AG04450 (cell line): ENCODE results near the gene MYO7B. TPM values are rescaled to one million over a fixed set of nuclear protein-coding genes. Genes with fewer than 3 reads are reported as not detected.

Source experiments
- CTCF ChIA-PET: fragments of 300-600, 350-600 bp; formaldehyde crosslinking; extraction: SDS; loops from one replicate; lab custom pipeline; 2022; ENCODE audit warnings: antibody characterized with exemption, inconsistent platforms; lab: Charles Lee
- POLR2A ChIA-PET: fragments of 350-600 bp; formaldehyde crosslinking; extraction: SDS; loops from one replicate; lab custom pipeline; 2021; ENCODE audit warnings: antibody characterized with exemption, inconsistent platforms; lab: Yijun Ruan, JAX
- DNase-seq: peaks from one replicate; pipeline ENCODE4 v3.0.0-alpha.2; 2011; ENCODE audit warnings: low read depth, low spot score
- H3K27ac ChIP-seq: one replicate; pipeline ENCODE4 v1.5.1; 2012; ENCODE audit warnings: low read depth, low read length, control low read depth
- H3K27me3 ChIP-seq: one replicate; pipeline ENCODE4 v1.6.0; 2012; ENCODE audit warnings: low read length; ENCODE audit not compliant: control insufficient read depth, insufficient read depth
- H3K4me3 ChIP-seq: 2 replicates; pipeline ENCODE4 v1.5.1; 2011; ENCODE audit warnings: mild to moderate bottlenecking, low read depth, low read length, control low read depth
- H3K9me3 ChIP-seq: 2 replicates; pipeline ENCODE4 v1.5.1; 2012; ENCODE audit warnings: low read length; ENCODE audit not compliant: control insufficient read depth, insufficient read depth
- polyA plus RNA-seq: library from polyadenylated mRNA; depleted of rRNA; stranded (reverse); fragments of >200 nt; gene quantifications from 2 replicates; pipeline ENCODE4 v1.2.3, GENCODE V29; 2011
- TF ChIP-seq, protein P1 (sequence below): IDR thresholded peaks from 2 replicates; pipeline ENCODE4 v1.5.1; 2011; ENCODE audit warnings: low read depth, low read length, control low read depth, inconsistent platforms

The MYO7B gene
- polyA plus RNA-seq, 1 experiment: 0.02 TPM

DNA sequence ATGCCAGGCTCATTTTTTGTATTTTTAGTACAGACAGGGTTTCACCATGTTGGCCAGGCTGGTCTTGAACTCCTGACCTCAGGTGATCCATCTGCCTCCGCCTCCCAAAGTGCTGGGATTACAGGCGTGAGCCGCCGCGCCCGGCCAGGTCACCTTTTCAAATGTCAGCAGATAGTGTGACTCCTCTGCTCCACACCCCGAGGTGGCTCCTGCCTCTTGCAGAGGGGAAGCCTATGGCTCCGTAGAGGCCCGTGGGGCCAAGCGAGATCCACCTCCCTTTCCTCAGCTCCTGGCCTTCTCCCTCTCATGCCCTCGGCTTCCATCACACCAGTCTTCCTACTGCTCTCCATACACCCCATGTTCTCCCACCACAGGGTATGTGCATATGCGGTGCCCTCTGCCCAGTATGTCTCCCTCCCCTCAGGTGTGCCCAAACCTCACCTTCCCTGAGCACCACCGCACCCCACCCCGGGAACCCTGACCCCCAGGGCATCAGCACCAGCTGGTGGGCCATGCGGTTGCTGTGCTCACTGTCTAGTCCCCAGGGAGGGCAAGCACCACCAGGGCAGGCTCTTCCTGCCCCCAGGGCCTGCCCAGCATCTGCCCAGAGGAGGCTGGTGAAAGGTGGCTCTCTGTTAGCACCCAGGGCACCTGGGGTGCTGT lies 121.2 kb downstream of the MYO7B start:
- CTCF ChIA-PET: no interaction called here
- TF ChIP-seq, protein P1, sequence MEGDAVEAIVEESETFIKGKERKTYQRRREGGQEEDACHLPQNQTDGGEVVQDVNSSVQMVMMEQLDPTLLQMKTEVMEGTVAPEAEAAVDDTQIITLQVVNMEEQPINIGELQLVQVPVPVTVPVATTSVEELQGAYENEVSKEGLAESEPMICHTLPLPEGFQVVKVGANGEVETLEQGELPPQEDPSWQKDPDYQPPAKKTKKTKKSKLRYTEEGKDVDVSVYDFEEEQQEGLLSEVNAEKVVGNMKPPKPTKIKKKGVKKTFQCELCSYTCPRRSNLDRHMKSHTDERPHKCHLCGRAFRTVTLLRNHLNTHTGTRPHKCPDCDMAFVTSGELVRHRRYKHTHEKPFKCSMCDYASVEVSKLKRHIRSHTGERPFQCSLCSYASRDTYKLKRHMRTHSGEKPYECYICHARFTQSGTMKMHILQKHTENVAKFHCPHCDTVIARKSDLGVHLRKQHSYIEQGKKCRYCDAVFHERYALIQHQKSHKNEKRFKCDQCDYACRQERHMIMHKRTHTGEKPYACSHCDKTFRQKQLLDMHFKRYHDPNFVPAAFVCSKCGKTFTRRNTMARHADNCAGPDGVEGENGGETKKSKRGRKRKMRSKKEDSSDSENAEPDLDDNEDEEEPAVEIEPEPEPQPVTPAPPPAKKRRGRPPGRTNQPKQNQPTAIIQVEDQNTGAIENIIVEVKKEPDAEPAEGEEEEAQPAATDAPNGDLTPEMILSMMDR: no peak
- Histone ChIP-seq H3K9me3 (no peaks in the 10 kb centered on the region; the same call in 1 of the 2 replicates), H3K27me3 (no peaks in the 10 kb centered on the region), H3K27ac (no peak overlapping the region), H3K4me3 (no peak overlapping the region)
- POLR2A ChIA-PET: no interaction called here
- DNase-seq: no peak

DNA sequence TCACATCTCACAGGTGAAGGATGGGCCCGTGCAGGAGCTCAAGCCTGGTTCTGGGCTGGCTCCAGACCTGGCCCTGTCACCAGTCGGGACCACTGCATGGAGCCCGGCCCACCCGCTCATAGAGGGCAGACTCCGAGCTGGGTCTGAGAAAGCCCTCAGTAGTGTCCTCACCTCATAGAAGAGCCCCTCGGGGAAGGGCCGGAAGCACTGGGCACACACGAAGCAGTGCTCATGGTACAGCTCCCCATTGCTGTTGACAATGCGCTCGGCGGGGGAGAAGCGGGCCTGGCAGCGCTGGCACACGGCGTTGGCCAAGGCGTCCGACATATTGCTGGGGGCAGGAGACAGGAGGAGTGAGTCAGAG lies 121.7 kb downstream of the MYO7B start:
- Histone ChIP-seq H3K27ac (no peak overlapping the region), H3K27me3 (no peaks in the 10 kb centered on the region), H3K4me3 (no peak overlapping the region), H3K9me3 (no peaks in the 10 kb centered on the region; the same call in 1 of the 2 replicates)
- no peak for DNase-seq
- TF ChIP-seq, protein P1: no peak
- ChIA-PET POLR2A (no interaction called here), CTCF (no interaction called here)

DNA sequence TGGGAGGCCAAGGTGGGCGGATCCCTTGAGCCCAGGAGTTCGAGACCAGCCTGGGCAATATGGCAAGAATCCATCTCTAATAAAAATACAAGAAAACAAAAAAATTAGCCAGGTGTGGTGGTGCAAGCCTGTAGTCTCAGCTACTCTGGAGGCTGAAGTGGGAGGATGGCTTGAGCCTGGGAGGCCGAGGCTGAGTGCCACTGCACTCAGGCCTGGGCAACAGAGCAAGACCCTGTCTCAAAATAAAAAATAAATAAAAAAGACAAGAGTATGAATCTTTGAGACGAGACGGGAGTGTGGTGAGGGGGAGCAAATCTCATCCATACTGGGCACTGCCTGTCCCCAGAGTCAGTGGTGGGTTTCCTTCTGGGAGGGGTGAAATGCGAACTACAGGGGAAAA lies 122.7 kb downstream of the MYO7B start:
- DNase-seq: no peak
- H3K27ac ChIP-seq: no peak overlapping the region
- TF ChIP-seq, protein P1: no peak
- no peaks in the 10 kb centered on the region; the same call in 1 of the 2 replicates for H3K9me3 ChIP-seq
- CTCF ChIA-PET: no interaction called here
- no peaks in the 10 kb centered on the region for H3K27me3 ChIP-seq
- POLR2A ChIA-PET: no interaction called here
- H3K4me3 ChIP-seq: no peak overlapping the region

DNA sequence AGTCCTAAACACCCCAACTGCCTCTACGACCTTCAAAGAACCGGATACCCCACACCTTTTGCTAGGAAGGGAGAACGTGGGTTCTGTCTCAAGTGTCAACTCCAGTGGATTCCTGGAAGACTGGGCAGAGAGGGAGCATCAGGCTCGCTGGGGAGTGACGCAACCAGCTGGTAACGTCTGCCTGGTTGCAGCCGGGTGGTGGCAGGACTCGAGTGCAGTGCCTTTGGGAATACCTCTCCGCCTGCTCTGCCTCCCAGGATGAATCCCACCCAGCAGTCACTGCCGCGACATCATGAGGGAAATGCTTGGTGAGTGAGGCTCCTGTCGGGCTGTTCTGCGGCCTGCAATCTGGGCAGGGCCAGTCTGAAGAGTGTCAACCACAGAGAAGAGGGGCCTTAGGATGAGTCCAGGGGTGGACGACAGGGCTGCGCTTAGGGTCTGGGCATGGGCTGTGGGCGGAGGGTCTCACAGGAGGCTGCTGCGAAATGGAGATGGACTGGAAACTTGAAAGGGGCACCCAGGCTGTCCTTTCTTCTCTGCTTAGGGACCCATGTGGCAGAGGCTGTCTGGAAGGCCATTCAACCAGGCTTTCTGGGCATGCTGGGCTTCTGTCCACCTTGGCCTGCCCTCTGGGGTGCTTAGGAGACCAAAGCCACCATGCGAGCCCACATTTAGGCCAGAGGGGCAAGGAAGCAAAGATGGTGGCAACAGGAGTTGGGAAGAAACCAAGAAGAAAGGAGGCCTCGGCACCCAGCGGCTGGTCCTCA lies 123.3 kb downstream of the MYO7B start:
- DNase-seq: no peak
- H3K27me3 ChIP-seq: no peaks in the 10 kb centered on the region
- no peak overlapping the region for H3K4me3 ChIP-seq
- CTCF ChIA-PET: interaction anchor here (2.1 kb wide), 1 partner anchor 9 kb away, joined by 5 read pairs; no protein-coding TSS in a partner anchor
- TF ChIP-seq, protein P1: no peak
- H3K9me3 ChIP-seq: no peaks in the 10 kb centered on the region; the same call in 1 of the 2 replicates
- no peak overlapping the region for H3K27ac ChIP-seq
- POLR2A ChIA-PET: no interaction called here
